ENCODE results near the gene AATK. TPM values are rescaled to one million over a fixed set of nuclear protein-coding genes. Genes with fewer than 3 reads are reported as not detected.

The AATK gene
- total and polyA plus RNA-seq, 2 of the 4 experiments (the other 2 are of a cell fraction), result under 0.01 to 0.21 TPM

DNA sequence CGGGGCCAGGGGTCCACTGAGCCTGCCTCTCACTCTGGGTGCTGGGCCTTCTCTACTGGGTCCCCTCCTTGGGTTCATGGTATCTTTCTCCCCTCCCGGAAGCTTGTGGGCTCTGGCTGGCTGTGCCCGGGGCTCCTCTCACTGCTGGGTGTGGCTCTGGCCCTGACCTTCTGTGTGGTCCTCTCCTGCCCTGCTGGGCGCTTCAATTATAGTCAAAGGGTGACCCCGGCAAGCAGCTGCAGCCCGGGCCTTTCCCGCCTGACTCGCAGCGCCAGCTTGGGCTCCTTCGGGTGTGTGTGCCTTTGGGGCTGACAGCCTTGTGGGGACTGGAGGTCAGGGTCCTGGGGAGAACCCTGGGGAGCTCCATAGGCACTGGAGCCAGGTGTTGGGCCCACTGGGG lies 55.0 kb downstream of the AATK start:
- no peak overlapping the region for H3K18ac ChIP-seq (ENCODE audit: low read depth, low read length)
- no peak overlapping the region for H2BK15ac ChIP-seq (ENCODE audit: low read depth, low read length)
- no peak overlapping the region for H3K4me2 ChIP-seq (ENCODE audit: low read depth, low read length)
- no peak overlapping the region for H3K23ac ChIP-seq (ENCODE audit: low read depth, low read length)
- H2BK120ac ChIP-seq (ENCODE audit: low read depth, low read length), result no peak overlapping the region
- H3K9ac ChIP-seq (ENCODE audit: low read depth, low read length), result no peak overlapping the region
- no peak overlapping the region for H2AK9ac ChIP-seq (replicated peaks; ENCODE audit: low read depth, low read length, poor library complexity)
- H3K4me1 ChIP-seq (ENCODE audit: control insufficient read depth, insufficient read depth, low read length), result no peaks in the 10 kb centered on the region
- no peak overlapping the region for H4K91ac ChIP-seq (ENCODE audit: insufficient read depth, low read depth, low read length)
- intact Hi-C loops (cut with micrococcal nuclease), result no loop called here
- H3K9me3 ChIP-seq (ENCODE audit: control insufficient read depth, insufficient read depth, low read length), result no peaks in the 10 kb centered on the region
- DNase-seq (no peak), ATAC-seq (ENCODE audit: low read depth) (no peak)
- WGBS, 2 experiments (ENCODE audit: extremely low coverage in 2 of 2, insufficient read length in 1 of 2), result 81% methylated on average over 3 of the region's 10 CpGs; no CpG with 5 or more reads in 1 of the 2 experiments
- no peak overlapping the region for H2AK5ac ChIP-seq (ENCODE audit: low read depth, low read length)
- no peaks in the 10 kb centered on the region for H4K20me1 ChIP-seq (ENCODE audit: insufficient read depth, low read length)
- H3K27me3 ChIP-seq (ENCODE audit: control insufficient read depth, insufficient read depth, low read length), result no peaks in the 10 kb centered on the region
- no peak overlapping the region for H2BK5ac ChIP-seq (ENCODE audit: low read depth, low read length, poor library complexity, severe bottlenecking)
- H3K9me1 ChIP-seq (ENCODE audit: insufficient read depth, low read length), result no peaks in the 10 kb centered on the region
- ChIA-PET CTCF (no interaction called here), POLR2A (ENCODE audit: unreplicated experiment) (no interaction called here)
- H4K8ac ChIP-seq (ENCODE audit: low read depth in 2 of 2, low read length in 2 of 2), result no peak overlapping the region
- H2AFZ ChIP-seq (replicated peaks; ENCODE audit: low read length, poor library complexity), result no peak overlapping the region
- no peak overlapping the region for H3K14ac ChIP-seq (replicated peaks; ENCODE audit: low read depth, low read length)
- H4K5ac ChIP-seq (ENCODE audit: low read depth, low read length), result no peak overlapping the region
- no peaks in the 10 kb centered on the region for H3K79me1 ChIP-seq (ENCODE audit: low read depth in 1 of 2, low read length in 2 of 2)
- peaks cover 3% of the 10 kb centered on the region; the same call in 1 of the 2 replicates for H3K36me3 ChIP-seq (ENCODE audit: control insufficient read depth, insufficient read depth, low read length)
- no peak overlapping the region for H2BK20ac ChIP-seq (ENCODE audit: low read depth, low read length)
- no peak overlapping the region for H3K4me3 ChIP-seq (ENCODE audit: insufficient read depth, low read depth, low read length)
- TF ChIP-seq CHD1 (IDR thresholded peaks at IDR 0.05; ENCODE audit: low read depth, low read length) (no peak), MXI1 (IDR thresholded peaks at IDR 0.05; ENCODE audit: borderline replicate concordance, low read depth, low read length) (no peak), CEBPB (IDR thresholded peaks at IDR 0.05; ENCODE audit: low read depth, low read length) (no peak), RAD21 (IDR thresholded peaks at IDR 0.05; ENCODE audit: low read length) (no peak), BHLHE40 (IDR thresholded peaks at IDR 0.05; ENCODE audit: low read depth, low read length) (no peak), RCOR1 (IDR thresholded peaks at IDR 0.05; ENCODE audit: insufficient replicate concordance, low read length) (no peak), RFX5 (IDR thresholded peaks at IDR 0.05; ENCODE audit: low read depth, low read length) (no peak), NFE2L2 (IDR thresholded peaks at IDR 0.05; ENCODE audit: low read depth, low read length) (no peak)
- TF ChIP-seq, protein P1, sequence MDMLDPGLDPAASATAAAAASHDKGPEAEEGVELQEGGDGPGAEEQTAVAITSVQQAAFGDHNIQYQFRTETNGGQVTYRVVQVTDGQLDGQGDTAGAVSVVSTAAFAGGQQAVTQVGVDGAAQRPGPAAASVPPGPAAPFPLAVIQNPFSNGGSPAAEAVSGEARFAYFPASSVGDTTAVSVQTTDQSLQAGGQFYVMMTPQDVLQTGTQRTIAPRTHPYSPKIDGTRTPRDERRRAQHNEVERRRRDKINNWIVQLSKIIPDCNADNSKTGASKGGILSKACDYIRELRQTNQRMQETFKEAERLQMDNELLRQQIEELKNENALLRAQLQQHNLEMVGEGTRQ (IDR thresholded peaks at IDR 0.05; ENCODE audit: low read depth, low read length), result no peak
- TF ChIP-seq, protein P2, sequence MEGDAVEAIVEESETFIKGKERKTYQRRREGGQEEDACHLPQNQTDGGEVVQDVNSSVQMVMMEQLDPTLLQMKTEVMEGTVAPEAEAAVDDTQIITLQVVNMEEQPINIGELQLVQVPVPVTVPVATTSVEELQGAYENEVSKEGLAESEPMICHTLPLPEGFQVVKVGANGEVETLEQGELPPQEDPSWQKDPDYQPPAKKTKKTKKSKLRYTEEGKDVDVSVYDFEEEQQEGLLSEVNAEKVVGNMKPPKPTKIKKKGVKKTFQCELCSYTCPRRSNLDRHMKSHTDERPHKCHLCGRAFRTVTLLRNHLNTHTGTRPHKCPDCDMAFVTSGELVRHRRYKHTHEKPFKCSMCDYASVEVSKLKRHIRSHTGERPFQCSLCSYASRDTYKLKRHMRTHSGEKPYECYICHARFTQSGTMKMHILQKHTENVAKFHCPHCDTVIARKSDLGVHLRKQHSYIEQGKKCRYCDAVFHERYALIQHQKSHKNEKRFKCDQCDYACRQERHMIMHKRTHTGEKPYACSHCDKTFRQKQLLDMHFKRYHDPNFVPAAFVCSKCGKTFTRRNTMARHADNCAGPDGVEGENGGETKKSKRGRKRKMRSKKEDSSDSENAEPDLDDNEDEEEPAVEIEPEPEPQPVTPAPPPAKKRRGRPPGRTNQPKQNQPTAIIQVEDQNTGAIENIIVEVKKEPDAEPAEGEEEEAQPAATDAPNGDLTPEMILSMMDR (conservative IDR thresholded peaks at IDR 0.05; ENCODE audit: low read depth, low read length), result no peak
- H3K4ac ChIP-seq (ENCODE audit: low read depth, low read length), result no peak overlapping the region
- H3K27ac ChIP-seq (ENCODE audit: insufficient read depth, low read length), result no peak overlapping the region
- dilution Hi-C loops (cut with HindIII; ENCODE audit: low sequenced_read_pairs, unreplicated experiment), result no loop called here
- no peak overlapping the region for H3K56ac ChIP-seq (ENCODE audit: extremely low read depth, insufficient read depth, low read length)
- no TSS peak for BruUV-seq (replicated peaks)
- in situ Hi-C loops (cut with MboI; ENCODE audit: low sequenced_read_pairs), result no loop called here

Data from IMR-90 (cell line).